Ishikawa (cell line): Measurements from ENCODE around the gene CISTR.

Source experiments
- CEBPB ChIP-seq: IDR thresholded peaks from 2 replicates; pipeline ENCODE4 v1.6.1; 2012
- CREB1 ChIP-seq: IDR thresholded peaks from 2 replicates; pipeline ENCODE4 v1.6.1; 2012; ENCODE audit warnings: low read depth
- EGR1 ChIP-seq: IDR thresholded peaks from 2 replicates; pipeline ENCODE4 v1.6.1; 2012
- EP300 ChIP-seq: IDR thresholded peaks from 2 replicates; pipeline ENCODE4 v1.6.1; 2012; ENCODE audit warnings: borderline replicate concordance
- FOXM1 ChIP-seq: IDR thresholded peaks from 2 replicates; pipeline ENCODE4 v1.6.1; 2012; ENCODE audit warnings: low read depth, borderline replicate concordance
- NFIC ChIP-seq: IDR thresholded peaks from 2 replicates; pipeline ENCODE4 v1.6.1; 2012
- RAD21 ChIP-seq: IDR thresholded peaks from 2 replicates; pipeline ENCODE4 v1.6.1; 2012; ENCODE audit warnings: low read depth
- TAF1 ChIP-seq: IDR thresholded peaks from 2 replicates; pipeline ENCODE4 v1.6.1; 2012; ENCODE audit warnings: low read depth, mild to moderate bottlenecking
- TCF12 ChIP-seq: IDR thresholded peaks from 2 replicates; pipeline ENCODE4 v1.6.1; 2012; ENCODE audit warnings: low read depth
- TEAD4 ChIP-seq: IDR thresholded peaks from 2 replicates; pipeline ENCODE4 v1.6.1; 2012
- YY1 ChIP-seq: IDR thresholded peaks from 2 replicates; pipeline ENCODE4 v1.6.1; 2012; ENCODE audit warnings: low read depth
- ZBTB7A ChIP-seq: IDR thresholded peaks from 2 replicates; pipeline ENCODE4 v1.6.1; 2012; ENCODE audit warnings: low read depth
- TF ChIP-seq, protein P1 (sequence below): IDR thresholded peaks from 2 replicates; pipeline ENCODE4 v1.6.1; 2012
- TF ChIP-seq, protein P2 (sequence below): IDR thresholded peaks from 2 replicates; pipeline ENCODE4 v1.6.1; 2012; ENCODE audit warnings: low read depth, mild to moderate bottlenecking
- TF ChIP-seq, protein P3 (sequence below): IDR thresholded peaks from 2 replicates; pipeline ENCODE4 v1.6.1; 2012

CISTR gene

DNA sequence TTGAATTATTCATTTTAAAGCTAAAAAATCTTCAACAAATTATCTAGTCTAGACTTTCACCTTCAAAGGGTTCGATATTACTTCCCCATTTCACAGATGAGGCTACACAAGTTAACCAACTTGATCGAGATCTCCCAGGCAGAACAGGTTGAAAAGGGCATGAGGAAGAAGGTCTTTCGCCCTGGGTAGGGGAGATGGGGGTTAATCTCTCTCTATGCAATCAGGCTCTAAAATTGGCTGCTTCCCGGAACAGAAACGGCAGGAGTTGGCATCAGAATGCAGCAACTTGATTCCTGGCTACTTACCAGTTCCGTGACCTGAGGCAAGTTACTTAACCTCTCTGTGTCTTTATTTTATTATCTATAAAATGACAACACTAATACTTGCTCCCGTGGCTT, 2.4 kb upstream of the CISTR start:
- TF ChIP-seq NFIC (peak; percentile 57; the same call in 1 of the 2 replicates), YY1 (no peak)

DNA sequence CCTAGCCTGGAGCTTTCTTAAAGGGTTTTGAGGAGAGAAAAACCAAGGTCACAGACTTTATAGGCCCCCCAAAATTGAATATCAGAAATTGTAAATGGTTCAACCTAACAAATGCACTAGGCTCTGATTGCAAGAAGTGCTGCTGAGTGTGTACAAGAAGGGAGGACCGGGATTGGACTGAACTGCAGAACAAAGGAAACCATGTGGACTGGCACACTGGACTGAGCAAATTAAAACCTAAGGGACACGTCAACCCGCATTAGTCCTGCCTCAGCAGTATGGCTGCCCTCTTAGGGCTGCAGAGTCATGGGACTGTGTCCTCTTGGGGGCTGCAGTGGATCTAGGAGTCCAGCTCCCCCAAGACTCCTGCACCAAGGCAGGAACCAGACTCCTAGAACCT, 842 bp upstream of the CISTR start:
- TF ChIP-seq, protein P1, sequence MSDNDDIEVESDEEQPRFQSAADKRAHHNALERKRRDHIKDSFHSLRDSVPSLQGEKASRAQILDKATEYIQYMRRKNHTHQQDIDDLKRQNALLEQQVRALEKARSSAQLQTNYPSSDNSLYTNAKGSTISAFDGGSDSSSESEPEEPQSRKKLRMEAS, result no peak
- TF ChIP-seq RAD21, result no peak
- TF ChIP-seq CEBPB, result no peak
- no peak for TF ChIP-seq NFIC
- TF ChIP-seq YY1, result no peak
- no peak for TF ChIP-seq EP300
- TF ChIP-seq TAF1, result no peak
- TF ChIP-seq EGR1, result no peak
- TF ChIP-seq ZBTB7A, result no peak
- TF ChIP-seq, protein P2, sequence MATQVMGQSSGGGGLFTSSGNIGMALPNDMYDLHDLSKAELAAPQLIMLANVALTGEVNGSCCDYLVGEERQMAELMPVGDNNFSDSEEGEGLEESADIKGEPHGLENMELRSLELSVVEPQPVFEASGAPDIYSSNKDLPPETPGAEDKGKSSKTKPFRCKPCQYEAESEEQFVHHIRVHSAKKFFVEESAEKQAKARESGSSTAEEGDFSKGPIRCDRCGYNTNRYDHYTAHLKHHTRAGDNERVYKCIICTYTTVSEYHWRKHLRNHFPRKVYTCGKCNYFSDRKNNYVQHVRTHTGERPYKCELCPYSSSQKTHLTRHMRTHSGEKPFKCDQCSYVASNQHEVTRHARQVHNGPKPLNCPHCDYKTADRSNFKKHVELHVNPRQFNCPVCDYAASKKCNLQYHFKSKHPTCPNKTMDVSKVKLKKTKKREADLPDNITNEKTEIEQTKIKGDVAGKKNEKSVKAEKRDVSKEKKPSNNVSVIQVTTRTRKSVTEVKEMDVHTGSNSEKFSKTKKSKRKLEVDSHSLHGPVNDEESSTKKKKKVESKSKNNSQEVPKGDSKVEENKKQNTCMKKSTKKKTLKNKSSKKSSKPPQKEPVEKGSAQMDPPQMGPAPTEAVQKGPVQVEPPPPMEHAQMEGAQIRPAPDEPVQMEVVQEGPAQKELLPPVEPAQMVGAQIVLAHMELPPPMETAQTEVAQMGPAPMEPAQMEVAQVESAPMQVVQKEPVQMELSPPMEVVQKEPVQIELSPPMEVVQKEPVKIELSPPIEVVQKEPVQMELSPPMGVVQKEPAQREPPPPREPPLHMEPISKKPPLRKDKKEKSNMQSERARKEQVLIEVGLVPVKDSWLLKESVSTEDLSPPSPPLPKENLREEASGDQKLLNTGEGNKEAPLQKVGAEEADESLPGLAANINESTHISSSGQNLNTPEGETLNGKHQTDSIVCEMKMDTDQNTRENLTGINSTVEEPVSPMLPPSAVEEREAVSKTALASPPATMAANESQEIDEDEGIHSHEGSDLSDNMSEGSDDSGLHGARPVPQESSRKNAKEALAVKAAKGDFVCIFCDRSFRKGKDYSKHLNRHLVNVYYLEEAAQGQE, result no peak
- TF ChIP-seq TCF12, result no peak
- TF ChIP-seq CREB1, result no peak
- TF ChIP-seq TEAD4, result no peak
- TF ChIP-seq, protein P3, sequence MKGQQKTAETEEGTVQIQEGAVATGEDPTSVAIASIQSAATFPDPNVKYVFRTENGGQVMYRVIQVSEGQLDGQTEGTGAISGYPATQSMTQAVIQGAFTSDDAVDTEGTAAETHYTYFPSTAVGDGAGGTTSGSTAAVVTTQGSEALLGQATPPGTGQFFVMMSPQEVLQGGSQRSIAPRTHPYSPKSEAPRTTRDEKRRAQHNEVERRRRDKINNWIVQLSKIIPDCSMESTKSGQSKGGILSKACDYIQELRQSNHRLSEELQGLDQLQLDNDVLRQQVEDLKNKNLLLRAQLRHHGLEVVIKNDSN, result no peak
- no peak for TF ChIP-seq FOXM1

DNA sequence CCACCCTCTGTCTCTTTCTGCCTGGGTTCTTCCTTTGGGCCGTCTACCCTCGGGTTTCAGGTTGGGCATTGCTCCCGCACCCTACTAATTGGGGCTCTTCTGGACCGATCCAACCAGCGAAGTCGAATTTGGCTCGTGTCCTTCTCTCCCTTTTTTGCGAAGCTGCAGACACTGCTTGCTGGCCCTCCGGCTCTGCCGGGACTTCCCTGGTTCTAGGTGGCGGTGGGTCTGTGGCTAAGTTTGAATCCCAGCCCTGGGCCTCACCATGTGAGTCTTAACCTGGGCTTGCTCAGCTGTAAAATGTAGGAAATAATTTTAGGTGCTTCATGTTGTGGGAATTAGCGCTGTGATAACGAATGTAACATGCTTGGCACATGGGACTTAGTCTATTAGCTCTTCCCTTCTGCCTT, 418 bp upstream of the CISTR start:
- TF ChIP-seq FOXM1, result no peak
- TF ChIP-seq CREB1, result no peak
- TF ChIP-seq EGR1, result no peak
- TF ChIP-seq CEBPB, result no peak
- no peak for TF ChIP-seq EP300
- no peak for TF ChIP-seq YY1
- no peak for TF ChIP-seq TEAD4
- TF ChIP-seq RAD21, result no peak
- TF ChIP-seq NFIC, result no peak
- TF ChIP-seq, protein P2, result no peak

DNA sequence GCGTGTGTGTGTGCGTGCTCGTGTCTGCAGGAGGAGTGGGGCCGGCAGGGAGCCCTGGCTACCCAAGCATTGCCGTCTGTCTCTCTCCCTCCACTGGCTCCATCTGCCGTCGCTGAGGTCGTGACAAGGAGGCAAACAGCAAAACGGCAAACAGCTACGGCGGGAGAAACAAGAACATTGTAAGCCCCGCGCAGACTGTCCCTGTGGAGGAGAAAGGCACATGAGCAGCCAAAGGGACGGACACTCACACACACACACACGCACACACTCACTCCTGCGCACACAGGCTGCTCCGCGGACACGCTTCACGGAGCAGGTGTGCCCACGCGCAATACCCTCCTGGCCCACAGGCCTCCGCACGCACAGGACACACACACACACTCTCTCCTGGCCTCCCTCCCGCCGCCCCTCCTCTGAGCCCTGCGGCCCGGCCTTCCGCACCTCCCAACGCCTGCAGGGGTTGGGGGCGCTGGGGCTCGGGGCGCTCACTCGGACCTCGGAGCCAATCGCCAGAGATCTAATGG, 905 bp downstream of the CISTR start:
- no peak for TF ChIP-seq CREB1
- TF ChIP-seq TAF1, result no peak
- TF ChIP-seq, protein P3, result 0 out of 2 replicates have a peak, but pooled peaks have one; percentile 7
- no peak for TF ChIP-seq FOXM1
- TF ChIP-seq ZBTB7A, result peak; percentile 19; the same call in 1 of the 2 replicates

DNA sequence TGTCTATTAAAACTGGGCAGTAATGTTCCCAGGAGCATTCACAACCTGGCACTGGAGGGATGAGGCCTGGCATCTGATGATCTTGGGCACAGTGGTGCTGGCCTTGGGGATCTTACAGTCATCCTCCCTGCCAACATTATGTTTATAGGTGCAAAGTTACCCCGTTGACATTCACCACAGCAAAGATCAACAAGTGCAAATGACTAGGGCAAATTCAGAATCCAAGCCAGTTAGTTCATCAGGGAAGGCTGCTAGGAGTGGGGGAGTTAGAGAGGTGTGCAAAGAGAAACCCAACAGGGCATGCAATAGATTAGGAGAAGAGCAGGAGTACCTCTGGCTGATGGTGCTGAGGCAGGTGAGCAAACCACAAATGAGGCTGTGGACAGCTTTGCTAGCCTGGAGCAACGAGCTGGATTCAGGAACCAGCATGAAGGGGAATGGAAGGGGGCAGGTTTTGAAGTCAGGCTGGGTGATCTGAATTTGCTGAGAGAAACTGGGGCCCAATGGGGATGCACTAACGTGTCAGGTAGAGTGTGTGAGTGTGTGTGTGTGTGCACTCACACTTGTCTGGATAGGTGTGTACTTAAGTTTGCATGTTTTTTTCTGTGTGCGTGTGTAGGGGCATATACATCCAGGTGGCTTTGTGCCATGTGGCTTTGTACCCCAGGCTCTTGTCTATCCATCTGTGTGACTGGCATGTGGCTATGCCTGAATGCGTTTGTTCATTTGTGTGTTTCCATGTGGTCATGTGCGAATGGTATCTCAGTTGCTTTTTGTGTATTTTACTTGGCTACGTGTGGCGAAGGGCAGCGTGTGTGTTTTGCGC, 1.6 kb downstream of the CISTR start:
- TF ChIP-seq ZBTB7A (no peak), CREB1 (no peak), TAF1 (no peak), FOXM1 (no peak), EGR1 (no peak), RAD21 (no peak), CEBPB (no peak)

DNA sequence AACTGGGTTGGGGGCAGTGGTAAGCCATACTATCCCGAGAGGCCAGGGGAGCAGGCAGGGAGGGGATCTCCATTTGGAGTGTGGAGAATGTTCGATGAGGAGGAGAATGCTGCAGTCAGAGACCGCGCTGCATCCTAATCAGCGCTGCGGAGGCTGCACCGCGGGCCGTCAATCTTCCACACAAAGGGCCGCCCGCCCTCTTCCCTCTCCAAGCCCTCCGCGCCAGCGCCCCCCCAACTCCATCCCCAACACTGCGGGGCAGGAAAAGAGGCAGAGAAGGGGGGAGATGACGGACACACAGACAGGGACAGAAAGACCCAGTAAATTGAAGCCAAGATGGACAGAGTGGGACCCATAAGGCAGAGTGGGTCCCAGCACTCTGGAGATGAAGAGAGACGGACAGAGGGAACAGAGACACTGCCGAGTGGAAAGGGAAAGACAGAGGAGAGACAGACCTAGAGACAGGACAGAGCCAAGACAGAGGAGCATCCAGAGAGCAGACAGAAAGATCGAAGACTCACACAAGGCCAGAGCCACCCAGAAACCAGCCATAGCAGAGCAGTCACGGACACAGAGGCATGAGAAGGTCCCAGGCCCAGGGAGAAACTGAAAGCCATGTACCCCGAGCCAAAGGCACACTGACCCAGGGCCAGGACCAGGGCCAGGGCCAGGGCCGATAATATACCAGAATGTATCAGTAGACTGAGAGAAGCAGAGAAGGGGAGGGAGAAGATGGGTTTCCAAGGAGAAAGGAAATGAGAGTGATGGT, 3.5 kb downstream of the CISTR start:
- no peak for TF ChIP-seq YY1
- TF ChIP-seq EGR1, result no peak
- no peak for TF ChIP-seq CEBPB
- TF ChIP-seq NFIC, result no peak
- TF ChIP-seq, protein P1, result no peak
- TF ChIP-seq TCF12, result no peak
- TF ChIP-seq ZBTB7A, result no peak
- TF ChIP-seq FOXM1, result no peak
- TF ChIP-seq, protein P3, result no peak
- TF ChIP-seq TAF1, result no peak
- no peak for TF ChIP-seq TEAD4
- TF ChIP-seq, protein P2, result no peak
- TF ChIP-seq CREB1, result no peak
- no peak for TF ChIP-seq EP300
- TF ChIP-seq RAD21, result no peak
